ENCODE data around the gene MRRF.

MRRF gene

GRCh38 chr9:122377241-122378164 lies 112.8 kb downstream of the MRRF start:
- H3K4me3 ChIP-seq (ENCODE audit: insufficient read depth, low read depth, low read length, poor library complexity, severe bottlenecking) = no peak overlapping the region
- H3K36me3 ChIP-seq (ENCODE audit: control insufficient read depth, insufficient read depth, low read length) = no peaks in the 10 kb centered on the region
- H3K27ac ChIP-seq (ENCODE audit: insufficient read depth, low read length, poor library complexity, severe bottlenecking) = no peak overlapping the region
- peaks cover 4% of the 10 kb centered on the region for H3K9me3 ChIP-seq (ENCODE audit: control insufficient read depth, low read length)
- DNase-seq = no peak
- no peaks in the 10 kb centered on the region for H3K27me3 ChIP-seq (replicated peaks; ENCODE audit: control insufficient read depth, insufficient read depth, low read length, poor library complexity, severe bottlenecking)
- H3K4me1 ChIP-seq (ENCODE audit: control insufficient read depth, insufficient read depth, low read length, poor library complexity, severe bottlenecking) = no peaks in the 10 kb centered on the region

- Histone ChIP-seq H3K27me3 (replicated peaks; ENCODE audit: control insufficient read depth, insufficient read depth, low read length, poor library complexity, severe bottlenecking) (no peaks in the 10 kb centered on the region), H3K9me3 (ENCODE audit: control insufficient read depth, low read length) (peaks cover 4% of the 10 kb centered on the region), H3K27ac (ENCODE audit: insufficient read depth, low read length, poor library complexity, severe bottlenecking) (no peak overlapping the region), H3K4me1 (ENCODE audit: control insufficient read depth, insufficient read depth, low read length, poor library complexity, severe bottlenecking) (no peaks in the 10 kb centered on the region), H3K36me3 (ENCODE audit: control insufficient read depth, insufficient read depth, low read length) (no peaks in the 10 kb centered on the region), H3K4me3 (ENCODE audit: insufficient read depth, low read depth, low read length, poor library complexity, severe bottlenecking) (no peak overlapping the region)
- DNase-seq = no peak
Observed at GRCh38 chr9:122378236-122378635, 113.6 kb downstream of the MRRF start.

GRCh38 chr9:122379340-122379739 lies 114.7 kb downstream of the MRRF start:
- Histone ChIP-seq H3K36me3 (ENCODE audit: control insufficient read depth, insufficient read depth, low read length) (no peaks in the 10 kb centered on the region), H3K9me3 (ENCODE audit: control insufficient read depth, low read length) (peaks cover 4% of the 10 kb centered on the region), H3K27ac (ENCODE audit: insufficient read depth, low read length, poor library complexity, severe bottlenecking) (no peak overlapping the region), H3K27me3 (replicated peaks; ENCODE audit: control insufficient read depth, insufficient read depth, low read length, poor library complexity, severe bottlenecking) (no peaks in the 10 kb centered on the region), H3K4me3 (ENCODE audit: insufficient read depth, low read depth, low read length, poor library complexity, severe bottlenecking) (no peak overlapping the region), H3K4me1 (ENCODE audit: control insufficient read depth, insufficient read depth, low read length, poor library complexity, severe bottlenecking) (no peaks in the 10 kb centered on the region)
- no peak for DNase-seq

GRCh38 chr9:122380293-122380692 lies 115.6 kb downstream of the MRRF start:
- Histone ChIP-seq H3K4me3 (ENCODE audit: insufficient read depth, low read depth, low read length, poor library complexity, severe bottlenecking) (no peak overlapping the region), H3K27me3 (replicated peaks; ENCODE audit: control insufficient read depth, insufficient read depth, low read length, poor library complexity, severe bottlenecking) (no peaks in the 10 kb centered on the region), H3K9me3 (ENCODE audit: control insufficient read depth, low read length) (peaks cover 4% of the 10 kb centered on the region), H3K4me1 (ENCODE audit: control insufficient read depth, insufficient read depth, low read length, poor library complexity, severe bottlenecking) (no peaks in the 10 kb centered on the region), H3K36me3 (ENCODE audit: control insufficient read depth, insufficient read depth, low read length) (no peaks in the 10 kb centered on the region), H3K27ac (ENCODE audit: insufficient read depth, low read length, poor library complexity, severe bottlenecking) (no peak overlapping the region)
- DNase-seq = no peak
